GDM1 (cell line): ENCODE measurements around the gene CELA1.
A peak's percentile ranks its signal among the peaks of the same experiment; 100 is the strongest.

Experiments
- DNase-seq: peaks from one replicate; lab custom pipeline; 2025; lab: John Stamatoyannopoulos, UW

Gene CELA1

DNA sequence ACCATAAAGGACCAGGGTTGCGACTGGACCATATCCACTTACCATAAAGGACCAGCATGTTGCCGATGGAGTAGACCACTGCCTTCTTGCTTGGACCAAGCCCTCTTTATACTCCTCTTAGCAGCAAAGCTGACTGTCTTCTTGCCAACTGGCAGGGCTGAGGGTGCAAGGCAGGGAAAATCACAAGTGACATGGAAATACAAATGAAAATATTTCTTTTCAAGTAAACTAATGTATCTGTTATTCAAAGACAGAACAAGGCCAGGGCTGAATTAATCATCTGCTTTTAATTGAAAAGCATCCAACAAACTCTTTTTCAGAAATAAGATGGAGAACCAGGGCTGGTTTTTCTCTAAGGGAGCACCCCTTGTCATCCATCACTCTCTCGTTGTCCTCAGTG is at the start of gene CELA1:
TSS of gene CELA1 (minus strand) at position 99 of the 400 bp plus-strand sequence. CDS start at position 58, 41 bp downstream.
- DNase-seq = no peak

DNA sequence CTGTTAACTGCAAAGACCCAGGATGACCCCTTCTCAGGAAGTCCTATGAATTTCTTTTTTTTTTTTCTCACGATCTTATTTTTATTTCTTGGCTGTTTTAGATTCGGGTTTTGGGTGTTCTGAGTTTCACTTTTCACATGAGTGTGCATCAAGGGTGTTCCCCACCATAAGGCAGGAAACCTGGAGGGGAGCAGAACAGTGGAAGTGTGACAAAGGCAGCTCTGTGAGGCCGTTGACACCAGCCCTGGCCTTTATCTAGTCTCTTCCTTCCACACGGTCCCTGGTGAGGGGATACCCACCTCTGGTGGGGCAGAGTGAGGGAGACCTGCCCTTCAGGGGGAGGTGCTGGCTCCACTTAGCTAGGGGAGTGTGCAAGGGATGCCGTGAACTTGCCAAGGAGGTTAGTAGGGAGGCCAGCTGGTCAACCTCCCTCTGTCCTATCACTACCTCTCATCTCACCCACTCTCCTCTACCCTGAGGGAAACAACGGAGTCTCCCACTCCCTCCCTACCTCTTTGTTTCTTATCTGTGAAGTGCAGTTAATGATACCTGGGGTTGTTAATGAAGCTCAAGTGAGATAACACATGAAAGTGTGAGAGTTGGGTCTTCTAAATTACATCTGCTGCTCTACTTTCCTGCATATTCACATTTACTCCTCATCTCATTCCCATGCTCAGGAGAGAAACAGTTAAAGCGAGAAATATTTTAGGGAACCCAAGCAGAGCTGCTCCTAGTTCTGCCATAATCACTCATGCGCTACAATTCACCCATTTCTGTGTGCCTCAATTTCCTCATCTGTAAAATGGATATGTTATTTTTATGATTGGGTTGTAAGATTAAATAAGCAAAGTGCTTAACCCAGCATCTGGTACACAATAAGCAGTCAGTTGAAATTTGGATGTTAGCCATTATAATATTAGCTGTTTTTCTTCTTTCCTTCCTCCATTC is 49.1 kb upstream of the CELA1 start:
- no peak for DNase-seq

- peak; percentile 50 for DNase-seq
Measured at GRCh38 chr12:51393676-51394545, 47.4 kb upstream of the CELA1 start.

GRCh38 chr12:51392556-51393237 is 46.2 kb upstream of the CELA1 start:
- DNase-seq = no peak

DNA sequence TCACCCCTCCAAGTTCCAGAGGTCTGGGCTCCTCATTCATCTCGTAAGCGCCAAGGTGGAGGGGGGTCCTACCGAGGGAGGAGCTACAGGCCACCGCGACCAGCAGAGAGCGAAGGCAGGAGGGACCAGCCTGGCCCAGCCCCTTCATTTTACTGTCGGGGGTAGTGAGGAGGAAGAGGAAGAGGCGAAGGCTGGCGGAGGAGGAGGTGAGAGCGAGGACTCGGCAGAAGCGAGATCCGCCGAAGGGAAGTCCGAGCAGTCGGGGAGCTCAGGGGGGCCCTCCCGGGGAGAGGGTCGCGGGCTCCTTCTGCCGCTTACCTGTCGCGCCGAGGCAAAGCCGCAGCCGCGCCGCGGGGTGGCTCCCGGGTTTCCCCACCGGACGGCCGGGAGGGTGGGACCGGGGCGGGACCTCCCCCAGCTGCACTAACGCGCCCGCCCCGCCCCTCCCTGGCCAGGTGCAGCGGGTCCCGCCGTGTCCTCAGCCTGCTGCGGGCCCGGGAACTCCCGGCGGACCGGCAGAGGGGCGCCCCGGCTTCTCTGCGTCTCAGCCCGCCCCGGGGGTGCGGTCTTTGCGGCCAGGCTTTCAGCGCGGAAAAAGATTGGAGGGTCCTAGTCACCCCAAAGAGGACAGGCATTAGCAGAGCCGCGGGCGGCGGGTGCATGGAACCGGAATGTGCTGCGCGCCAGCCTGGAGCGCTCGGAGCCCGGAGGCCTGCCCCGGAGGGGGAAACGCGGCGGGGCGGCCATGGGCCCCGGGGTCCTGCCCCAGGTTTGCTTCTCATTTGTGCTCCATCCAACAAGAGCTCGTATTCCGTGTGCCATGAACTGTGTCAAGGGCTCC is 45.0 kb upstream of the CELA1 start, which contains the start of gene GALNT6:
TSS of gene GALNT6 (minus strand) at position 124 of the 841 bp plus-strand sequence. CDS start 11,625 bp downstream, outside the sequence.
- peak; percentile 78 for DNase-seq

DNA sequence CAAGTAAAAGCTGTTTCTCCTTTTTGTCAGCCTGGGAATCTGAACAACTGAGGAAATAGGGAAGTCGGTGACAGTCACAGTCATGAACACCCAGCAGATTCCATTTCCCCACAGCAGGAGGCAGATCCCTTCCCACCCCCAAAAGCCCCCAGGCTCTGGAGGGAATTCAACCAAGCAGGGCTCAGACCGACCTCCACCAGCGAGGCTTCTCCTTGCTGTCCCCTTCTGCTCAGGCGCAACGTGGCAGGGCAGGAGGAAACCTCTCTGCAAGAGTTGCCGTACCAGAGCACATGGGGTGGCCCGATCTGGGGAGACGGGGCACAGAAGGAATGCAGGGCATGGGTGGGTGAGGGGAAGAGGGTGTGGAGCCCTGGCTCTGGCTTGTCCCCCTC is 44.4 kb upstream of the CELA1 start:
- DNase-seq = peak; percentile 62

DNA sequence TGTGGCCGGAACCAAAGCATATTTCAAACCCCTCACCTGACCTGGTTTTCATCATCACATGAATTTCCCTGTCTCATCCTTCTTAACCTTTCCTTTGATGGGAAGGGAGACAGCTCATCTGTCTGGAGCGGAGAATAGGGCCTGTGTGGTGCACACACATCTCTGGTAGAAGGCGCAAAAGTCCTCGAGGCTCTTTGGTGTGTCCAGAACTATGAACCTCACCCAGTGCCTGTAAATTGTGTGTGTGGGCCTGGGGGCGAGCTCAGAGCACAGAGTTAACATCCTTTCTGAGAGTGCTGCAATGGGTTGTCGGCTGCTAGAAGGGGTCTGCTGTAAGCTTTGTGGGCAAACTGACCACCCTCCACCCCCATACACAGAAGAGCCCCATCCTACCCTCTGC is 44.0 kb upstream of the CELA1 start:
- DNase-seq = no peak

DNA sequence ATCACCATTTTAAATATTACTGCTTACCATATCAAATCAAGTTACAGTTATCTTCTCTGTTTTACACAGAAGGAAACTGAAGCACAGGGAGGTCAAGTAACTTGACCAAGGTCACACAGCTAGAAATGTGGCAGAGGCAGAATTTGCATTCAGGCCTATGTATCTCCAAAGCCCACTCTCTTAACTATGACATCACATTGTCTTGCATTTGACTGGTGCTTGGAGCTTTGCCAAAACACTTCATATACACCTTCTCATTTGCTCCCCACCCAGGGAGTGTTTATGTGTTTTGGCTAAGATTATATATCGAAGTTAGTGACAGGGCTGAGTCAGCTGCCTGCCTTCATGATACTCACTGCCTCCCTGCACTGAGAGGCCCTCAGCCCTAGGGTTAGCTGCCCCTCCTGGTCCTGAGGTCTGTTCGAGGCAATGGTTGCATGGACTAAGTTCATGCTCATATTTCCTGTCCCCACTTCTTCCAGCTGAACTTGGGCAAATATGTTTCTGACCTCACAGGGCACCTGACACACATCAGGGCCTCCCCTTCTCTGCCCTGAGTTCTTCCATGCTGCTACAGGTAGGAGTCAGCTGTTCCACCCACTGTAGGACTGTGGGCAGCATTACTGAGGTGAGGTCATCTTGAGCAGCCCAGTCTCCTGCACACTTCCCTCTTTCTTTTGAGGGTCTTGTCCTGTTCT is 43.0 kb upstream of the CELA1 start:
- DNase-seq = no peak

DNA sequence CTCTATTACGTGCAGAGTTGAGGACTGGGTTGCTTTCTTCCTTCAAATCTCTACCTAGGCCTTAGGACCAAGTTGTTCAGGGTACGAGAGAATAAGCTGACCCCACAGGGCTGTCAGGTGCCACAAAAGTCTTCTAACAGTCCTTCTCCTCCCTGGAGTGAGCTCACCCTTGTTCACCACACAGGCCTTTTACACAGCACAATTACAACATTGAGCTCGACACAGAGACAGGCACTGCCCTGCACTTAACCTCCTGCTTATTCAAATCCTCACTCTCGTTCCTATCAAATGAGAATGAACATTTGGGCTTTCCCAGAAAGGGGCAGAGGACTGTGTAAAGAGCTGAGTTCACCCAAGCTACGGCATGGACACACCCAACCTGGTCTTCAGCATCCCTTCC is 42.4 kb upstream of the CELA1 start:
- no peak for DNase-seq

- DNase-seq = peak; percentile 49
Measured at GRCh38 chr12:51388069-51388799, 41.8 kb upstream of the CELA1 start.

DNA sequence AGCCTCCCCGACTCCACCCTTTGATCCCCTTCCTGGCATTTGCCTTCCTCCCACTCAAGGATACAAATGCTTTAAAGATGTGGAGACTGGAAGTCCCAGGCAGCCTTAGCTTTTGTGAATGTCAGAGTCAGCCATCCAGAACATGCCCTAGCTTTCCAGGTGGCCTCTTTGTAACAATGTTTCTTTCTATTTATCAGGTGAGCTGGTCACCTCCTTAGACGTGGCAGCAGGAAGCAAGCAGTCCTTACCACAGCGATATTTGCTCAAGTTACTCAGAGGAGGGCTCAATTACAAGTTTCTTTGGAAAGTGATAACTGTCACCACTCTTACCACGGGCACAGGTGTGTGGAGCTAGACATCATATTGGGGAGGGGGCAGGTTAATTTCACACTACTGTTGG is 39.9 kb upstream of the CELA1 start:
- no peak for DNase-seq

DNA sequence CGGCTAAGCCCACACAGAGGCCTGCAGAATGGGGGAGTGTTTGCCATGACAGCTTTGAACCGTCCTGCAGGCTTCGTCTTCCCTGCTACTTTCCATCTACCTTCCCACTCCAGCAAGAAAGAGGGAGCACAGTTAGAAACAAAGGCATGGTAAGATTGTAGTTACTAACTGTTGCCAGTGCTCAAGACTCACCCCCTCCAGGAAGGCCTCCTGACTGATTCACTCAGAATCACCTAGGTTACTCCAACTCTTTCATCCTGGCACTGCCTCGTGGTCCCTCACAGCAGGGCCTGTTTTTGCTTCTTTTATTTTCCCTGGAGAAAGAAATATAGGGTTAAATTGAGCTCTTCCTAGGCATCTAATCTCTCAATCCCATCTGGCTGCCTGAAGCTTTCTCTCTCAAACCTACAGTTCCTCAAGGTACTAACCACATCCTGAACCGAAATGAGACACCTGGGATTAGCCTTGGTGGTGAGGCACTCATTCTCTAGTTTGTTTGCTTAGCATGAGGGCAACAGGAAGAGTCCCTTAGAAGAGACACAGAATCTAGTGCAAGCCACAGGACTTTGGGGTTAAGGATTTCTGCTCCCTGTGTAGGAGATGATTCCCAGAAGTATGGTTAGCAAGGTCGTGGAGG is 36.9 kb upstream of the CELA1 start:
- peak; percentile 18 for DNase-seq

DNA sequence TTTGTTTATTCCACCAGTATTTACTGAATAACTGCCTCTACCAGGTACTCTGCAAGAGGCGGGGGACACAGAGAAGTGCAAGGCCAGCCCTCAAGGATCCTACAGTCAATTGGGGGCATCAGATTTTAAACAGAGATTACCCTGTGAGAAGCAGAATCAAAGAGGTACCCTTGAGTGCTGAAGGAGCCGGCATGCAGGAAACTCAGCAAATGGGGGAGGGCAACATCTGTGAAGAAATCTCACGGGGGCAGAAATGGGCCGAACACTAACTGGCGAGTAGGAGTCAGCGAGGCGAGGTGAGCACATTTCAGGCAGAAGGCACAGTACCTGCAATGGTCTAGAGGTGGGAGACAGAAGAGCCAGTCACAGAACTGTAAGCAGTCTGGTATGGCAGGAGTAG is 35.7 kb upstream of the CELA1 start:
- no peak for DNase-seq

DNA sequence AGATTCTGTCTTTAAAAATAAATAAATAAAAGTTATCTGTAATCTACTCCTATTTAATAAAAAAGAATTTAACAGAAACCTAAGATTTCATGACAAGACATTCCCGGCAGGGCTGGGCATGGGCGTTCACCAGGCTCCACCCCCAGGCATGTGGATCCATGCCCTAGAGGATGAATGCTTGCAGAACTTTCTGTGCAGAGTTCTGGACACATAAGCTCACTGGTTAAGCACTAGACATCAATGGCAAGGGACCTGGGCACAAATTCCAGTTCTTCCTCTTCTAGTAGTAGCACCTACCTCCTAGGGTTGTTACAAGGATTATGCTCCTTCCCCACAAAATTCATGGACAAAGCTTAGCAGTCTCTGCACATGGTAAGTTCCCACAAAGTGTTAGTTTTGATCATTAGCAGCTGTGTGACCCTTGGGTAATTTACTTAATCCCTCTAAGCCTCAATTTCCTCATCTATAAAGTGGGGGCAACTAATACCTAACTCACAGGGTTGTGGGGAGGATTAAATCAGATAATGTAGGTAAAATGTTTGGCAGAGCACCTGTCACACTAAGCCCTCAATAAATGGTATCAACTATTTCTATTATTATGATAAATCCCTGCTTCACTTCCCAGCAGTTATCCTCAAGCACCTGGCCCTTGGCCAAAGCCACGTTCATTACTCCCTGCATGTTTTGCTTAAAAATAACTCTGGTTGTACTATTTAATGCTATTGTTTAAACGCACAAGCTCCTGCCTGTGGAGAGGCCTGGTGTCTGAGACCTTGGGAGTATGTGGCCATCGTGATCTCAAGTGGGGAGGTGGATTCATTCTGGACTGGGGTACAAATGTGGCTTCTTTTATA is 35.0 kb upstream of the CELA1 start:
- DNase-seq = no peak

- DNase-seq = no peak
Measured at GRCh38 chr12:51379571-51379970, 33.1 kb upstream of the CELA1 start.

GRCh38 chr12:51378749-51379148 is 32.3 kb upstream of the CELA1 start:
- DNase-seq = no peak

DNA sequence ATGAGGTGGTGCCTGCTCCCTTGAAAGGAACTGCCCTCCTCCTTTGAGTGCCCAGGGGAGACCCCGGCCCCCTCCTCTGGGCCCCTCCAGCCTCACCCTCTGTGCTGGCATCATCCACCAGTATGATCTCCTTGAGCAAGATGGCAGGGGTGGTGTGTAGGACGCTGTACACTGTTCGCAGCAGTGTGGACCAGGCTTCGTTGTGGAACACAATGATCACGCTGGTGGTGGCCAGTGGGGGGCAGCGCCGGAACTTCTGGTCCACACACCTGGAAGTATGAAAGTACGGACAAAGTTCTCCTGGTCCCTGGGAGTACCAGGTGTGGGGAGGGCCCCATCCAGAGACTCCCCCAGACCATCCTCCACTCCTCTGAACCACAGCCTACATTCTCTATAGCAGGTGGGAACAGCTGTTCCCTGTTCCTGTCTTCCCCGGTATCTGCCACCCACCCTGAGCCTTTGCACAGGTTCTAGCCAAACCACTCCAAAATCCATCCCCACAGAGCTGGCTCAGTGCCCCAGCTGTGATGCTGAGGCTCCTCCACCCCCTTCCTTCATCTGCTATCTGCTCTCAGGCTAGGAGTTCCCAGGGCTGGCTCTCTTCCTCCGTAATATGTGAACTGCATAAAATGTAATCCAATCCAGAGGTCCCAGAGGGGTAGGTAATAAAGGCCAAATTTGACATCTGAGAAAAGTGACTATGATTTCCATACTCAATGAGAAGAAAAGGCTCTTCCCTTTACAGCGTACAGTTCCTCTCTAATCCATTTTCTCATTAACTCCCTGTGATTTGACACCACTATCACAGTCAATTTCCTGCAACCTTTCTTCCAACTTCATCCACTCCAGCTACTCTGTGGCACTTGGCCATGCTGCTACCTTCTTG is 30.9 kb upstream of the CELA1 start:
- DNase-seq = no peak
